Brain microvascular endothelial cell (primary cell): Measurements from ENCODE around the gene ANAPC5.

Source experiments
- DNase-seq: peaks from one replicate; pipeline ENCODE4 v3.0.0-alpha.2; 2020
- H3K27ac ChIP-seq: fragments of 250-450 bp; sonication (Bioruptor Pico); 2 replicates; pipeline ENCODE4 v1.5.1; 2020; ENCODE audit warnings: mild to moderate bottlenecking, moderate library complexity
- H3K27me3 ChIP-seq: fragments of 250-450 bp; sonication (Bioruptor Pico); replicated peaks from 2 replicates; pipeline ENCODE4 v1.5.1; 2020; ENCODE audit warnings: mild to moderate bottlenecking
- H3K36me3 ChIP-seq: fragments of 250-450 bp; sonication (Bioruptor Pico); replicated peaks from 2 replicates; pipeline ENCODE4 v1.5.1; 2020; ENCODE audit warnings: mild to moderate bottlenecking
- H3K4me3 ChIP-seq: 2 replicates; pipeline ENCODE4 v1.5.1; 2011; ENCODE audit warnings: low read depth, mild to moderate bottlenecking, control low read depth, low read length, moderate library complexity
- CTCF ChIP-seq: IDR thresholded peaks from 2 replicates; pipeline ENCODE4 v1.5.1; 2011; ENCODE audit warnings: low read depth, mild to moderate bottlenecking, moderate library complexity, low read length, control low read depth, inconsistent platforms; ENCODE audit errors: missing control alignments
- in situ Hi-C: cut with HindIII; loops from 2 replicates; pipeline ENCODE4 v1.10.0; 2017; ENCODE audit warnings: low sequenced_read_pairs, low pct_ligation_motif_present

ANAPC5 gene

GRCh38 chr12:121351820-121352681 lies at the start of gene ANAPC5:
Gene ANAPC5 (minus strand): TSS chr12:121352411. CDS start chr12:121352340, 71 bp downstream.
- peak; percentile 2 for TF ChIP-seq CTCF
- peak within 1 kb of the TSS; percentile 97 for H3K4me3 ChIP-seq
- DNase-seq: peak; percentile 100
- H3K27me3 ChIP-seq: no peaks in the 10 kb centered on the region
- peak within 1 kb of the TSS; percentile 90 for H3K27ac ChIP-seq
- in situ Hi-C loops: no loop called here
- no peaks in the 10 kb centered on the region for H3K36me3 ChIP-seq

- no peak for TF ChIP-seq CTCF
- peak overlapping the region; percentile 54 for H3K27ac ChIP-seq
- no peaks in the 10 kb centered on the region for H3K27me3 ChIP-seq
- peak; percentile 9 for DNase-seq
- H3K4me3 ChIP-seq: peak overlapping the region; percentile 90
- in situ Hi-C loops: no loop called here
- peaks cover 8% of the 10 kb centered on the region for H3K36me3 ChIP-seq
Observed at GRCh38 chr12:121400332-121401139, 48.3 kb upstream of the ANAPC5 start.

- Histone ChIP-seq H3K36me3 (no peaks in the 10 kb centered on the region), H3K27me3 (no peaks in the 10 kb centered on the region), H3K27ac (peak within 1 kb of the TSS; percentile 54), H3K4me3 (peak within 1 kb of the TSS; percentile 90)
- no peak for TF ChIP-seq CTCF
- peak; percentile 97 for DNase-seq
- in situ Hi-C loops: no loop called here
Observed at GRCh38 chr12:121399391-121400331, 47.5 kb upstream of the ANAPC5 start, which contains the start of gene RNF34. Gene RNF34 (plus strand): TSS chr12:121400118. CDS start chr12:121400213, 95 bp downstream.

GRCh38 chr12:121398355-121398754 lies 46.1 kb upstream of the ANAPC5 start:
- in situ Hi-C loops: no loop called here
- Histone ChIP-seq H3K36me3 (no peaks in the 10 kb centered on the region), H3K4me3 (no peak overlapping the region)

More at GRCh38 chr12:121398355-121398754, 46.1 kb upstream of the ANAPC5 start:
- Histone ChIP-seq H3K27me3 (no peaks in the 10 kb centered on the region), H3K27ac (no peak overlapping the region)
- DNase-seq: no peak
- TF ChIP-seq CTCF: no peak
